H1 (cell line): ENCODE results near the gene NLRC3. TPM values are rescaled to one million over a fixed set of nuclear protein-coding genes. Genes with fewer than 3 reads are reported as not detected.

ENCODE experiments used
- polyA plus RNA-seq, 7 experiments: library from polyadenylated mRNA; depleted of rRNA in 3 of 7; stranded (reverse) in 5 of 7; unstranded in 2 of 7; fragments of >200 nt in 5 of 7; fragments of 200-250 nt in 2 of 7; gene quantifications; 1 replicate in 5 of 7; 2 replicates in 1 of 7; 4 replicates in 1 of 7; pipeline versions ENCODE4 v1.2.1 to v1.2.3, GENCODE V29; 2011 to 2013; ENCODE audit warnings: missing spikeins in 2 of 7, mixed read lengths in 2 of 7
- total RNA-seq: library from RNA; stranded (reverse); fragmentation: NEBNext Ultra II Directional; extraction: Animal tissue kit (Norgen Biotek cat#: 25700); gene quantifications from 2 replicates; pipeline ENCODE4 v1.2.1, GENCODE V29; 2021
- TF ChIP-seq, protein P1 (sequence below): fragments of 300-600 bp; sonication (generic); IDR thresholded peaks from 2 replicates; pipeline ENCODE4 v1.7.1; 2012; ENCODE audit warnings: low read length, moderate library complexity, mild to moderate bottlenecking, inconsistent platforms; ENCODE audit not compliant: insufficient replicate concordance

Gene NLRC3
- total and polyA plus RNA-seq, 2 of the 8 experiments (the other 6 are each of a cell fraction or from before 2014, with no cell fraction given): 0.18 to 0.20 TPM

DNA sequence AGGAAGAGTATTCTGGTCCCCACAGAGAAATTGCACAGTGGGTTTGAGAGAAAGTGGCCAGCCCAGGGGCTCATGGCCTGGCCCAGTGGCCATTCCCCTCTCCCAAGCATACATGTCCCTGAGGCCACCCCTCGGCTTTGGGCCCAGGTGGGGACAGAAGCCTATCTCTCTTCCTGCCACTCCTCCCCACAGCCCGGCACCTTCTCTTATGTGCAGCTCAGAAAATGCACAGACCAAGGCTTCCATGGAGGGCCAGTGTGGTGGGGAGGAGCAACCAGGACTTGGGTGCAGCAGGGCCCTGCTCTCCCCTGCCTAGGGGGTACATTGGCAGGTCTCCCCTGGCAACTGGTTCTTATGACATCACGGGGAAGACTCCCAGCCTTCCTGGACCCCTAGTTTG lies 82.0 kb downstream of the NLRC3 start, which contains the start of gene C16orf90 (continued):
- TF ChIP-seq, protein P1, sequence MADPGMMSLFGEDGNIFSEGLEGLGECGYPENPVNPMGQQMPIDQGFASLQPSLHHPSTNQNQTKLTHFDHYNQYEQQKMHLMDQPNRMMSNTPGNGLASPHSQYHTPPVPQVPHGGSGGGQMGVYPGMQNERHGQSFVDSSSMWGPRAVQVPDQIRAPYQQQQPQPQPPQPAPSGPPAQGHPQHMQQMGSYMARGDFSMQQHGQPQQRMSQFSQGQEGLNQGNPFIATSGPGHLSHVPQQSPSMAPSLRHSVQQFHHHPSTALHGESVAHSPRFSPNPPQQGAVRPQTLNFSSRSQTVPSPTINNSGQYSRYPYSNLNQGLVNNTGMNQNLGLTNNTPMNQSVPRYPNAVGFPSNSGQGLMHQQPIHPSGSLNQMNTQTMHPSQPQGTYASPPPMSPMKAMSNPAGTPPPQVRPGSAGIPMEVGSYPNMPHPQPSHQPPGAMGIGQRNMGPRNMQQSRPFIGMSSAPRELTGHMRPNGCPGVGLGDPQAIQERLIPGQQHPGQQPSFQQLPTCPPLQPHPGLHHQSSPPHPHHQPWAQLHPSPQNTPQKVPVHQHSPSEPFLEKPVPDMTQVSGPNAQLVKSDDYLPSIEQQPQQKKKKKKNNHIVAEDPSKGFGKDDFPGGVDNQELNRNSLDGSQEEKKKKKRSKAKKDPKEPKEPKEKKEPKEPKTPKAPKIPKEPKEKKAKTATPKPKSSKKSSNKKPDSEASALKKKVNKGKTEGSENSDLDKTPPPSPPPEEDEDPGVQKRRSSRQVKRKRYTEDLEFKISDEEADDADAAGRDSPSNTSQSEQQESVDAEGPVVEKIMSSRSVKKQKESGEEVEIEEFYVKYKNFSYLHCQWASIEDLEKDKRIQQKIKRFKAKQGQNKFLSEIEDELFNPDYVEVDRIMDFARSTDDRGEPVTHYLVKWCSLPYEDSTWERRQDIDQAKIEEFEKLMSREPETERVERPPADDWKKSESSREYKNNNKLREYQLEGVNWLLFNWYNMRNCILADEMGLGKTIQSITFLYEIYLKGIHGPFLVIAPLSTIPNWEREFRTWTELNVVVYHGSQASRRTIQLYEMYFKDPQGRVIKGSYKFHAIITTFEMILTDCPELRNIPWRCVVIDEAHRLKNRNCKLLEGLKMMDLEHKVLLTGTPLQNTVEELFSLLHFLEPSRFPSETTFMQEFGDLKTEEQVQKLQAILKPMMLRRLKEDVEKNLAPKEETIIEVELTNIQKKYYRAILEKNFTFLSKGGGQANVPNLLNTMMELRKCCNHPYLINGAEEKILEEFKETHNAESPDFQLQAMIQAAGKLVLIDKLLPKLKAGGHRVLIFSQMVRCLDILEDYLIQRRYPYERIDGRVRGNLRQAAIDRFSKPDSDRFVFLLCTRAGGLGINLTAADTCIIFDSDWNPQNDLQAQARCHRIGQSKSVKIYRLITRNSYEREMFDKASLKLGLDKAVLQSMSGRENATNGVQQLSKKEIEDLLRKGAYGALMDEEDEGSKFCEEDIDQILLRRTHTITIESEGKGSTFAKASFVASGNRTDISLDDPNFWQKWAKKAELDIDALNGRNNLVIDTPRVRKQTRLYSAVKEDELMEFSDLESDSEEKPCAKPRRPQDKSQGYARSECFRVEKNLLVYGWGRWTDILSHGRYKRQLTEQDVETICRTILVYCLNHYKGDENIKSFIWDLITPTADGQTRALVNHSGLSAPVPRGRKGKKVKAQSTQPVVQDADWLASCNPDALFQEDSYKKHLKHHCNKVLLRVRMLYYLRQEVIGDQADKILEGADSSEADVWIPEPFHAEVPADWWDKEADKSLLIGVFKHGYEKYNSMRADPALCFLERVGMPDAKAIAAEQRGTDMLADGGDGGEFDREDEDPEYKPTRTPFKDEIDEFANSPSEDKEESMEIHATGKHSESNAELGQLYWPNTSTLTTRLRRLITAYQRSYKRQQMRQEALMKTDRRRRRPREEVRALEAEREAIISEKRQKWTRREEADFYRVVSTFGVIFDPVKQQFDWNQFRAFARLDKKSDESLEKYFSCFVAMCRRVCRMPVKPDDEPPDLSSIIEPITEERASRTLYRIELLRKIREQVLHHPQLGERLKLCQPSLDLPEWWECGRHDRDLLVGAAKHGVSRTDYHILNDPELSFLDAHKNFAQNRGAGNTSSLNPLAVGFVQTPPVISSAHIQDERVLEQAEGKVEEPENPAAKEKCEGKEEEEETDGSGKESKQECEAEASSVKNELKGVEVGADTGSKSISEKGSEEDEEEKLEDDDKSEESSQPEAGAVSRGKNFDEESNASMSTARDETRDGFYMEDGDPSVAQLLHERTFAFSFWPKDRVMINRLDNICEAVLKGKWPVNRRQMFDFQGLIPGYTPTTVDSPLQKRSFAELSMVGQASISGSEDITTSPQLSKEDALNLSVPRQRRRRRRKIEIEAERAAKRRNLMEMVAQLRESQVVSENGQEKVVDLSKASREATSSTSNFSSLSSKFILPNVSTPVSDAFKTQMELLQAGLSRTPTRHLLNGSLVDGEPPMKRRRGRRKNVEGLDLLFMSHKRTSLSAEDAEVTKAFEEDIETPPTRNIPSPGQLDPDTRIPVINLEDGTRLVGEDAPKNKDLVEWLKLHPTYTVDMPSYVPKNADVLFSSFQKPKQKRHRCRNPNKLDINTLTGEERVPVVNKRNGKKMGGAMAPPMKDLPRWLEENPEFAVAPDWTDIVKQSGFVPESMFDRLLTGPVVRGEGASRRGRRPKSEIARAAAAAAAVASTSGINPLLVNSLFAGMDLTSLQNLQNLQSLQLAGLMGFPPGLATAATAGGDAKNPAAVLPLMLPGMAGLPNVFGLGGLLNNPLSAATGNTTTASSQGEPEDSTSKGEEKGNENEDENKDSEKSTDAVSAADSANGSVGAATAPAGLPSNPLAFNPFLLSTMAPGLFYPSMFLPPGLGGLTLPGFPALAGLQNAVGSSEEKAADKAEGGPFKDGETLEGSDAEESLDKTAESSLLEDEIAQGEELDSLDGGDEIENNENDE: no peak
